SH-SY5Y (cell line): ENCODE measurements around the gene COL20A1.

Source experiments
- GATA2 ChIP-seq: IDR thresholded peaks from 2 replicates; pipeline ENCODE4 v1.6.1; 2011; ENCODE audit warnings: mild to moderate bottlenecking, low read depth, low read length
- GATA3 ChIP-seq: IDR thresholded peaks from 2 replicates; pipeline ENCODE4 v1.6.1; 2011; ENCODE audit warnings: low read depth, mild to moderate bottlenecking, low read length, moderate library complexity

COL20A1 gene

DNA sequence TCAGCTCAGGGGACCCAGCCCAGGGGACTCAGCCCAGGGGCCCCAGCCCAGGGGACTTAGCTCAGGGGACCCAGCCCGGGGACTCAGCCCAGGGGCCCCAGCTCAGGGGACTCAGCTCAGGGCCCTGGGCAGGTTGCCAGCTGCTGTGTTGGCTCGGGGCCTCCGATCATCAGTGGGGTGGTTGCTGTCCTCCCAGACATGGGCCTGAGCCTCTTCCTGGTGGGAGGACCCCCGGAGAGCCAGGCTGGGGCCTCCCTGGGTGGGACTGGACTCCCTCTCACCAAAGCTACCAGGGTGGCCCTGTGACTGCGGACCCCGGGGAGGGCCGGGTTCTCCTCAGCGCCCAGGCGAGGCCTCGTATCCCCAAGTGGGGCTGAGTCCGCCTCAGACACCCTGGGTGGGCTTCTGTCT is 4.4 kb downstream of the COL20A1 start:
- TF ChIP-seq GATA2 (no peak), GATA3 (no peak)

DNA sequence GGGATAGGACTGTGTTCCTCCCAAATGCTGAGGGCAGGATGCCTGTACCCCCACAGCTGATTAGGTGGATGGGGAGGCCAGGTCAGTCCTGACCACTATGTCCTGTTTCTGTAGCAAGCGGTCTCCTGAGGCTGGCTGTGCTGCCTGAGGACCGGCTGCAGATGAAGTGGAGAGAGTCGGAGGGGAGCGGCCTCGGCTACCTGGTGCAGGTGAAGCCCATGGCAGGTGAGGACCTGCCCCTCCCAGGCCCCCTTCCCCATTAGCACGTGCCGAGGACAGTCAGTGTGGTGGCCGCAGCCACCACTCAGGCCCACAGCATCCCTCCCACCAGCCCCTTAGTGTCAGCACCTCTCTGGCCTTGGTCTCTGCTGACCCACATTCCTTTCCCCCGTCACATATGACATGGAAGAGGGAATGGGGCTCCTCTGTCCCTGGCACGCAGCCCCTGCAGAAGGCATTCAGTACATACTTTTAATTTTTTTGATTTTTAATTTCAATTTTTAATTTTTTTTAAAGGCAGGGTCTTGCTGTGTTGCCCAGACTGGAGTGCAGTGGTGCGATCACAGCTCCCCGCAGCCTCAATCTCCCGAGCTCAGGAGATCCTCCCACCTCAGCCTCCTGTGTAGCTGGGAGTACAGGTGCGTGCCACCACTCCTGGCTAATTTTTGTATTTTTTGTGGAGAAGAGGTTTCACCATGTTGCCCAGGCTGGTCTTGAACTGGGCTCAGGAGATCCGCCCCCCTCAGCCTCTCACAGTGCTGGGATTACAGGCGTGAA is 5.0 kb downstream of the COL20A1 start:
- TF ChIP-seq GATA2 = no peak
- no peak for TF ChIP-seq GATA3

DNA sequence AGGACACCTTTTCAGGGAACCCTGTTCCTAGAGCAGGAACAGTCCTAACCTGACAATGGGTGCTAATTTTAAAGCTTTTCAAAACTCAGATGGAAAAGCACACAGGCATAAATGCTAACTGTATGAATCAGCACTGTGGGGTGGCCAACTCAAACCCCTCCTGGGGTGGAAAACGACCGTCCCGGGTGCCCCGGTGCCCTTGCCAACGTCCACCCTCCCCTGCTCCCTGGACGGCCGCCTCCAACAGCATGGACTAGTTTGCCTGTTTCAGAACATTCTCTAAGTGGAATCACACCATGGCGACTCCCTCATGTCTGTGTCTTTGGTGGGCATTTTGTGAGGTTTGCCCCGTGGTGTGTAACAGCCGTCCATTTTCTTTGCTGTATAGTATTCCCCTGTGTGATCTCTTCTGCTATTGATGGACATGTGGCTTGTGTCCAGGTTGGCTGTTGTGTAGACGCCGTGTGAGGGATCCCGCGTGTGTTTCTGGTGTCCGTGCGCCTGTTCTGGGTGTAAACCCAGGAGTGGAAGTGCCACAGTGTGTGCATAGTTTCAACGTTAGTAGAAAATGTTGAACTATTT is 5.8 kb downstream of the COL20A1 start:
- no peak for TF ChIP-seq GATA2
- TF ChIP-seq GATA3 = no peak

DNA sequence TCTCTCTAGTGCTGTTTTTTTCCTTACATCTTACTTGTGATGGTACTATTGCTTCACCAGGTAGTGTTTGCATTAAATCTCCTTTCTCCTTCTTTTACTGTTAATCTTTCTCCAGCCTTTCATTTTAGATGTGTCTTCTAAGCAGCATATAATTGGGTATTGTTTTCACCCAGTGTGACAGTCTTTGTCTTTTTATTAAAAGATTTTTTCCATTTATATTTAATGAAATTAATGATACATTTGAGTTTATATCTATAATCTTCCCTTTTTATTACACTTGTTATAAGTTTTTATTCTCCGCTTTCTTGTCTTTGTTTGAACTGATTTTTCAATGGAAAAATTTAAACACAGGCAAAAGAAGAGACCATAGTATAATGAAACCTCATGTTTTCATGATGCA is 8.7 kb downstream of the COL20A1 start:
- TF ChIP-seq GATA2 (no peak), GATA3 (no peak)

DNA sequence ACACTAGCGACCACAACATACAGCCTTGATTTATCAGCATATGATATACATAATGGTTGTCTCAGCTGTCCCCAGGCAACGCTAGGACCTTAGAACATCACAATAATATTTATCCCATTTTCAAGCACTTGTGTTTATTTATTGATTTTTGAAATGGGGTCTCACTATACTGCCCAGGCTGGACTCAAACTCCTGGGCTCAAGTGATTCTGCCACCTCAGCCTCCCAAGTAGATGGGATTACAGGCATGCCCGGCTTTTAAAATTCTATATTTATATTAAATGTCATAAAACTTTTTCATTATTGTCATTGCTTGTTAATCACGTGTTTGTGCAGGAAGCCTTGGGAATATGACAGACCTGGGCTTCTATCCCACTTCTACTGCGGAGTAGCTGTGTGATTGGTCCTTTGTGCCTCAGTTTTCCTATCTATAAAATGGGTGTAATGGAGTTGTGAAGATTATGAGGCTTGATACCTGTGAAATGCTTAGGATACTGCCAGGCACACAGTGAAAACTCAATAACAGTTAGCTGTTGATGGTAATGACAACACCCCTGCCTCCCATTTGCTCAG is 10.2 kb downstream of the COL20A1 start:
- TF ChIP-seq GATA2 (no peak), GATA3 (no peak)

DNA sequence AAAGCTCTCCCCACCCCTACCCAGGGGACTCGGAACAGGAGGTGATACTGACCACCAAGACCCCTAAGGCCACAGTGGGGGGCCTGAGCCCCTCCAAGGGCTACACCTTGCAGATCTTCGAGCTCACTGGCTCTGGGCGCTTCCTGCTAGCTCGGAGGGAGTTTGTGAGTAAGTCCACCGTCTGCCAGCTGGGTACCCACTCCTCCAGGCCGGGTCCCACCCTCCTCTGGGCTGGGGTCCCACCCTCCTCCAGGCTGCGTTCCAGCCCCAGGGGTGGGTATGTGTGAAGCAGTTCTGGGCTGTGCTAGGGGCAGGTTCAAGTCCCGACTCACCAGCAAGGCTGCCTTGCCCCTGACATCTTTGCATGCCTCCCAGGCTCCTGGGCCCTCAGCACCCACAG is 12.4 kb downstream of the COL20A1 start:
- no peak for TF ChIP-seq GATA2
- TF ChIP-seq GATA3 = no peak

DNA sequence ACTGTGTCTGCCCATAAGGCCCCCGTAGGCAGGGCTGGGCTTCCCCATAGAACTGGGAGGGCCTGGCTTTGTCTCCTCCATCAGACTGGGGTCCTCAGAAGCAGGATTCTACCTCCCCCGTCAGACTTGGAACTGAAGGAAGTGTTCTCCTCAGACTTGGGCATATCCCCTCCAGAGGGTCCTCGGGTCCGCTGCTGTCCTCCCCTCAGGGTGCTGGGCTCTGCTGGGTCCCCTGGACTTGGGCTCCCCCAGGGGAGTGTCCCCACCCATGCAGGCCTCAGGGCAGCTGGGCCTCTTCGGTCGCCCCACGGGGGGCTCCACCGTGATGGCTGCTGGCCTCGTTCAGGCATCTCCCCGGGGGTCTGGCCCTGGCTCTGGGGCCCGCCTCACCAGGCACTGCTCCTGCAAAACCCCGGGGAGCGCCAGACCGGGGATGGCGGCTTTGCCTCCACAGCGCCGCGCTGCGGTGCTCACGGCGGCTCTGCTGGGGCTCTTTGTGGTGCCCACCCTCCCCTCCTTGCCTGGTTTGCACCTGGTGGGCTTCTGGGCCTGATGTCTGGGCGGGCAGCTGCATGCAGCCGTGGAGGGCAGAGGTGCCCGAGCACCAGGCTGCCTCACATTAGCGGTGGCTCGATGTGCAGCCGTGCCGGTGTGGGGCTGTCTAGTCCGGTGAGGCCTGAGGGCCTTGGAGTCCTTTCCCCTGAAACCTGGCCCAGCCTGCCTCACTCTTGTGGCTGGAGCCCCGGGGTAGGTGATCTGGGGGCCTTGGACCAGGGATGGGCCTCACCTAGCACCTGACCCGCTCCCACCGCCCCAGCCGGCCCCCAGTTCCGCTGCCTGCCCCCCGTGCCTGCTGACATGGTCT is 13.9 kb downstream of the COL20A1 start:
- TF ChIP-seq GATA3 (no peak), GATA2 (no peak)

DNA sequence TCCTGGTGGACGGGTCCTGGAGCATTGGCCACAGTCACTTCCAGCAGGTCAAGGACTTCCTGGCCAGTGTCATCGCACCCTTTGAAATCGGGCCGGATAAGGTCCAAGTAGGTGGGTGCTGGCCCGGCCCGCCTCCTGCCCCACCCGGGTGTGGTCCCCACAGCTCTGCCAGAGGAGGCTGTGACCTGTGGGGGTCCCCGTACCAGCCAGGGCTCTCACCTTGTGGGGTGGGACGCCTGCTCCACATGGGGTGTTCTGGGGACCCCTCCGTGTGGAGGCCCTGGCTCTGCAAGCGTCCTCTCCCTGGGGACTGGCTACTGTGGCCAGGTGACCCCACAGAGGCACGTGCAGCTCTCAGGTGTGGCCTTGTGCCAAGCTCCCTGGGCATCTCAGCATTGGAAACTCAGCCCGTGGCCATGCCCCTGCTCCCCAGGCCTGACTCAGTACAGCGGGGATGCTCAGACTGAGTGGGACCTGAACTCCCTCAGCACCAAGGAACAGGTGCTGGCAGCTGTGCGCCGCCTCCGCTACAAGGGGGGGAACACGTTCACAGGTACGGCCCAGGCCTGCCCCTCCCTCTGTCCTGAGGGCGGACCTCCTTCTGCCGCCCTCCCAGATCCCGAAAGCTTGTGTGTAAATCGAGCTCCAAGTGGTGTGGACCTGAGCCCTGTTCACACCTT is 14.7 kb downstream of the COL20A1 start:
- TF ChIP-seq GATA2 (no peak), GATA3 (no peak)

DNA sequence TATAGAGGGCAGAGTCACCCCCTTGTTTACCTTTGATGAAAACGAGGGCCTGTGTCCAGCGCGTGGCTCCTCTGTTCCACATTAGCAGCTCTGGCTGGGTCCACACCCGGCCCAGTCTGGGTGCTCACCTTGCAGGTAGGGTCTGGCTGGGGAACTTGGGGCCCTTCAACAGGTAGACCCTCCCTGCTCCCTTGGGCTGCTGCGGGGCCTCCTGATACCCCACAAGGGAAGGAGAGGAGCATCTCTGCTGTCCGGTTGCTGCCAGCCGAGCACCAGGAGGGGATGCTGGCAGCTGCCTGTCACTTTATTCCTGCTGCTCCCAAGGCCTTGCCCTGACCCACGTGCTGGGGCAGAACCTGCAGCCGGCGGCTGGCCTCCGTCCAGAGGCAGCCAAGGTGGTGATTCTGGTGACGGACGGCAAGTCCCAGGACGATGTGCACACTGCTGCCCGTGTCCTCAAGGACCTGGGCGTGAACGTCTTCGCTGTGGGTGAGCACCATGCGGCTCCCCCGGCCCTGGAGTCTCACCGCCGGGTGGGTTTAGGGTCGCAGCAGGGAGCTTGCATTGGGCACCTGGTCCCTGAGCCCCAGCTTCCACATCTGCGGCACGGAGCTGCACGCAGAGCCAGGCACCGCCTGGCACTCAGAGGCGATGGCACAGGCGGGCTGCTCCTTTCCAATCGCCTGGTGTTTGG is 15.4 kb downstream of the COL20A1 start:
- no peak for TF ChIP-seq GATA2

DNA sequence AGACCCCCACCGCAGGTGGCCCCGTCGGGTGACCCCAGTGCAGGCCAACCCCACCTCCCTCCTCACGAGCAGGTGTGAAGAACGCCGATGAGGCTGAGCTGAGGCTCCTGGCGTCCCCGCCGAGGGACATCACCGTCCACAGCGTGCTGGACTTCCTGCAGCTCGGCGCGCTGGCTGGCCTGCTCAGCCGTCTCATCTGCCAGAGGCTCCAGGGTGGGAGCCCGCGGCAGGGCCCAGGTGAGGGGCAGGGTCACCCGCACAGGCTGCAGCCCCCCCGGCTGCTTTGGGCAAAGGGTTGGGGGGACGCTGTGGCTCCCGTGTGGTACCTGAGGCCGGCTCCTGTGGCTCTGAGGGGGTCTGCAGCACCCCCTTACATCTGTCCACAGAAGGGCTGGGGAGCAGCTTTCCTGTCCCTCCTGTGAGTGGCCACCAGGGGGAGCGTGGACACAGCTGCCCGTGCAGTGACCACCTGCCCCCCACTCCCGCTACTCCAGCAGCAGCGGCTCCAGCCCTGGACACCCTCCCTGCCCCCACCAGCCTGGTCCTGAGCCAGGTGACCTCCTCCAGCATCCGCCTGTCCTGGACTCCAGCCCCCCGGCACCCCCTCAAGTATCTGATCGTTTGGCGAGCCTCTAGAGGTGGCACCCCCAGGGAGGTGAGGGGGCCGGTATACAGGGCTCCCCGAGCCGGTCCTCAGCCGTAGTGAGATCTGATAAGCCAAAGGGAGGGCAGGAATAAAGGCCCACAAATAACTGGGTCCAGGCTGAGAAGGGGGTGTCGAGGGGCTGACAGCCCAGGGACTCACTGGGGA is 16.5 kb downstream of the COL20A1 start:
- no peak for TF ChIP-seq GATA3
- TF ChIP-seq GATA2 = no peak

DNA sequence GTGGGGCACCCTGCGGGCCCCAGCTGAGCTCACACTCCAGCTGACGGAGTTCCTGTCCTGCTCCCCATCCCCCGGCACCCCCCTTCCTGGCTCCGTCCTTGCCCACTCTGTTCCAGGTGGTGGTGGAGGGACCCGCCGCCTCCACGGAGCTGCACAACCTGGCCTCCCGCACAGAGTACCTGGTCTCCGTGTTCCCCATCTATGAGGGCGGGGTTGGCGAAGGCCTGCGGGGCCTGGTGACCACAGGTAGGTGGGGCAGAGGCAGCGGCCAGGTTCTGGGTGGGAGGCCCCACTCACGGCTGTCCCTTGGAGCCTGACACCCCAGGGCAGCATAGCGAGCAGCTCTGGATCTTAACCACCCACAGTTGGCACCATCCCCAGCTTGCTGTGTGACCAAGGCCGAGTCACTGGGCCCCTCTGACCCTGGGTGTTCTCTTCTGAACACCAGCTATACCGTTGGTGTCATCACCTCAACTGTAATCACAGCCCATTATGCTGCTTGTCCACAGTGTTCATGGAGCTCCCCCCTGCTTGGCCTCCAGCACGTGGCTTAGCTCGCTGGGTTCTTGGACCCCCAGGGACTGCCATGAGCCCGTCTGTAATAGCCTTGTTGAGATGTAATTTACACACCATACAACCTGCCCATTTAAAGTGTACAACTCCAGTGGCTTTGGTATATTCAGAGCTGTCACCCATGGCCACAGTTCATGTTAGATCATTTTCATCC is 17.4 kb downstream of the COL20A1 start:
- TF ChIP-seq GATA3 = no peak
- no peak for TF ChIP-seq GATA2
